Activated naive CD8-positive, alpha-beta T cell (primary cell): ENCODE measurements around the gene ATOX1.
"Not testable (repeated sequence)": the region's sequence is repeated elsewhere in the genome, so short reads cannot be mapped to it uniquely, and the experiment has no call there.

Experiments used
- H3K27ac Mint-ChIP-seq: one replicate; pipeline ENCODE4 v1.8.0; 2021; ENCODE audit warnings: mixed read lengths
- H3K27me3 Mint-ChIP-seq: one replicate; pipeline ENCODE4 v1.8.0; 2021; ENCODE audit warnings: mixed read lengths
- H3K36me3 Mint-ChIP-seq: one replicate; pipeline ENCODE4 v1.8.0; 2021; ENCODE audit warnings: mixed read lengths
- H3K4me1 Mint-ChIP-seq: one replicate; pipeline ENCODE4 v1.8.0; 2021; ENCODE audit warnings: low read depth, mixed read lengths
- H3K4me3 Mint-ChIP-seq: one replicate; pipeline ENCODE4 v1.8.0; 2021; ENCODE audit warnings: mild to moderate bottlenecking, mixed read lengths
- H3K9me3 Mint-ChIP-seq: one replicate; pipeline ENCODE4 v1.8.0; 2021; ENCODE audit warnings: low read depth, mixed read lengths

Gene ATOX1

GRCh38 chr5:151700820-151701219, 57.6 kb downstream of the ATOX1 start:
- no peaks in the 10 kb centered on the region for H3K27me3 Mint-ChIP-seq
- H3K36me3 Mint-ChIP-seq = no peaks in the 10 kb centered on the region
- no peak overlapping the region for H3K27ac Mint-ChIP-seq
- H3K4me1 Mint-ChIP-seq = no peaks in the 10 kb centered on the region
- H3K9me3 Mint-ChIP-seq = no peaks in the 10 kb centered on the region
- H3K4me3 Mint-ChIP-seq = no peak overlapping the region

DNA sequence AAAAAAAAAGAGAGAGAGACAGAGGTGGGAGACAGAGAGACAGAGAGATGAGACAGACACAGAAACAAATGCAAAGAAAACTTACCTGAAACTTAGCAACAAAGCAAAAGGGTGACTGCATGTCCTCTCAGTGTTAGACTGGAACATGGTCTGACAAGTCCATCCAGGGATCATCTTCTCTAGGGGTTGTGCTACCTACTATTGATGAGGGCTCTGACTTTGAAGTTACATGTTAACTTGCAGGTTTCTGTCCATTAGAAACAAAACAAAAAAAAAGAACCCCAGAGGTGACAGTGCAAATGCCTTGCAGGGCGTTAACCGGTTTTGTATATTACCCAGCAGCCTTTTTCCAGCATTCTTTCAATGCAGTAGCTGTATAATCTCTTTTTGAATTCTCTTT, 58.1 kb downstream of the ATOX1 start:
- H3K27me3 Mint-ChIP-seq = no peaks in the 10 kb centered on the region
- H3K4me3 Mint-ChIP-seq = no peak overlapping the region
- H3K9me3 Mint-ChIP-seq = no peaks in the 10 kb centered on the region
- H3K36me3 Mint-ChIP-seq = no peaks in the 10 kb centered on the region
- no peak overlapping the region for H3K27ac Mint-ChIP-seq
- H3K4me1 Mint-ChIP-seq = no peaks in the 10 kb centered on the region

- no peak overlapping the region for H3K27ac Mint-ChIP-seq
- no peaks in the 10 kb centered on the region for H3K27me3 Mint-ChIP-seq
- H3K36me3 Mint-ChIP-seq = no peaks in the 10 kb centered on the region
- no peaks in the 10 kb centered on the region for H3K9me3 Mint-ChIP-seq
- no peaks in the 10 kb centered on the region for H3K4me1 Mint-ChIP-seq
- H3K4me3 Mint-ChIP-seq = no peak overlapping the region
Observed at GRCh38 chr5:151699071-151699901, 59.1 kb downstream of the ATOX1 start.

- not testable (repeated sequence) for H3K27ac Mint-ChIP-seq, H3K27me3 Mint-ChIP-seq
Observed at GRCh38 chr5:151698081-151698480, 60.4 kb downstream of the ATOX1 start.

GRCh38 chr5:151697452-151697851, 61.0 kb downstream of the ATOX1 start:
- Mint-ChIP-seq H3K27me3 (peaks cover 5% of the 10 kb centered on the region), H3K36me3 (peaks cover 3% of the 10 kb centered on the region), H3K4me3 (no peak overlapping the region), H3K4me1 (no peaks in the 10 kb centered on the region), H3K9me3 (no peaks in the 10 kb centered on the region), H3K27ac (no peak overlapping the region)

More at GRCh38 chr5:151698081-151698480, 60.4 kb downstream of the ATOX1 start:
- not testable (repeated sequence) for H3K4me3 Mint-ChIP-seq, H3K36me3 Mint-ChIP-seq, H3K4me1 Mint-ChIP-seq, H3K9me3 Mint-ChIP-seq

- no peaks in the 10 kb centered on the region for H3K9me3 Mint-ChIP-seq
- peaks cover 3% of the 10 kb centered on the region for H3K36me3 Mint-ChIP-seq
- no peak overlapping the region for H3K27ac Mint-ChIP-seq
- peaks cover 5% of the 10 kb centered on the region for H3K27me3 Mint-ChIP-seq
- no peaks in the 10 kb centered on the region for H3K4me1 Mint-ChIP-seq
- no peak overlapping the region for H3K4me3 Mint-ChIP-seq
Observed at GRCh38 chr5:151696470-151697061, 61.9 kb downstream of the ATOX1 start.

GRCh38 chr5:151695464-151695863, 63.0 kb downstream of the ATOX1 start:
- H3K9me3 Mint-ChIP-seq = no peaks in the 10 kb centered on the region
- peaks cover 6% of the 10 kb centered on the region for H3K27me3 Mint-ChIP-seq
- no peaks in the 10 kb centered on the region for H3K4me1 Mint-ChIP-seq
- H3K27ac Mint-ChIP-seq = no peak overlapping the region
- H3K36me3 Mint-ChIP-seq = peaks cover 3% of the 10 kb centered on the region
- H3K4me3 Mint-ChIP-seq = no peak overlapping the region

- H3K4me3 Mint-ChIP-seq = no peak overlapping the region
- H3K36me3 Mint-ChIP-seq = peaks cover 3% of the 10 kb centered on the region
- no peaks in the 10 kb centered on the region for H3K9me3 Mint-ChIP-seq
- peaks cover 7% of the 10 kb centered on the region for H3K27me3 Mint-ChIP-seq
- H3K27ac Mint-ChIP-seq = no peak overlapping the region
- H3K4me1 Mint-ChIP-seq = no peaks in the 10 kb centered on the region
Observed at GRCh38 chr5:151694035-151694485, 64.4 kb downstream of the ATOX1 start.
